K562 (cell line): ENCODE measurements around the gene BTF3L4. TPM values are rescaled to one million over a fixed set of nuclear protein-coding genes. Genes with fewer than 3 reads are reported as not detected.

Experiments used
- CBX8 ChIP-seq: fragments of 200-600 bp; sonication (generic); IDR thresholded peaks from 2 replicates; pipeline ENCODE4 v1.6.1; 2012; ENCODE audit warnings: borderline replicate concordance, mixed run types, low read depth, mild to moderate bottlenecking, moderate library complexity, mixed read lengths, low read length, control low read depth, inconsistent platforms; ENCODE audit not compliant: poor library complexity, severe bottlenecking; ENCODE audit errors: extremely low read depth
- COPS2 ChIP-seq: fragments of 450-650 bp; conservative IDR thresholded peaks from 2 replicates; pipeline ENCODE4 v1.6.1; 2016; ENCODE audit warnings: mild to moderate bottlenecking, moderate library complexity
- ELF4 ChIP-seq: fragments of 450-650 bp; formaldehyde crosslinking; IDR thresholded peaks from 2 replicates; pipeline ENCODE4 v1.4.0; 2022; ENCODE audit warnings: missing genetic modification characterization
- JUND ChIP-seq, 2 experiments: IDR thresholded peaks; 2 replicates in 1 of 2; 3 replicates in 1 of 2; pipeline ENCODE4 v1.6.1; 2011; ENCODE audit warnings: borderline replicate concordance in 2 of 2, low read depth in 2 of 2, low read length in 2 of 2, improper control_type of control experiment in 1 of 2, missing biosample characterization in 1 of 2, missing genetic modification characterization in 1 of 2, missing genetic modification reagents in 1 of 2
- MEF2A ChIP-seq: IDR thresholded peaks from 2 replicates; pipeline ENCODE4 v1.6.1; 2011; ENCODE audit warnings: low read depth, mild to moderate bottlenecking, low read length, moderate library complexity; ENCODE audit not compliant: control insufficient read depth
- MTA3 ChIP-seq: fragments of 450-650 bp; formaldehyde crosslinking; IDR thresholded peaks from 2 replicates; pipeline ENCODE4 v1.6.1; 2017; ENCODE audit warnings: mild to moderate bottlenecking, borderline replicate concordance
- NCOA1 ChIP-seq: fragments of 450-650 bp; IDR thresholded peaks from 2 replicates; pipeline ENCODE4 v1.6.1; 2016; ENCODE audit warnings: low read depth
- NELFE ChIP-seq: IDR thresholded peaks from 2 replicates; pipeline ENCODE4 v1.6.1; 2011; ENCODE audit warnings: mild to moderate bottlenecking; ENCODE audit not compliant: insufficient read depth, insufficient read length
- NFYB ChIP-seq: IDR thresholded peaks from 2 replicates; pipeline ENCODE4 v1.6.1; 2011; ENCODE audit warnings: mild to moderate bottlenecking, moderate library complexity; ENCODE audit not compliant: insufficient read length; ENCODE audit errors: extremely low read depth
- RCOR1 ChIP-seq, 2 experiments: IDR thresholded peaks; 2 replicates each; pipeline ENCODE4 v1.6.1; 2012; ENCODE audit warnings: low read depth in 2 of 2, low read length in 2 of 2, borderline replicate concordance in 1 of 2, improper control_type of control experiment in 1 of 2
- STAT6 ChIP-seq: sonication (generic); formaldehyde crosslinking; IDR thresholded peaks from 2 replicates; pipeline ENCODE4 v1.8.1; 2023; ENCODE audit warnings: mild to moderate bottlenecking, missing genetic modification reagents
- ZBTB5 ChIP-seq: fragments of 450-650 bp; IDR thresholded peaks from 2 replicates; pipeline ENCODE4 v1.6.1; 2017; ENCODE audit warnings: antibody characterized with exemption
- ZNF354B ChIP-seq: fragments of 250-450 bp; sonication (Bioruptor Pico); IDR thresholded peaks from 2 replicates; pipeline ENCODE4 v1.4.0; 2020
- ZNF584 ChIP-seq: fragments of 200-800 bp; sonication (Bioruptor generic); IDR thresholded peaks from 2 replicates; pipeline ENCODE4 v1.6.1; 2016; ENCODE audit warnings: low read depth, mild to moderate bottlenecking, missing genetic modification characterization, missing compliant biosample characterization
- ZNF740 ChIP-seq, 3 experiments: fragments of 200-800 bp in 1 of 3; sonication (Bioruptor generic) in 1 of 3; sonication (generic) in 1 of 3; formaldehyde crosslinking in 1 of 3; IDR thresholded peaks; 2 replicates each; pipeline versions ENCODE4 v1.6.1 to v1.8.0; 2016 to 2022; ENCODE audit warnings: mild to moderate bottlenecking in 2 of 3, missing compliant biosample characterization in 2 of 3, missing genetic modification characterization in 2 of 3, missing genetic modification reagents in 1 of 3
- polyA plus RNA-seq, 8 experiments: library from polyadenylated mRNA; depleted of rRNA in 4 of 8; stranded (reverse) in 5 of 8; unstranded in 3 of 8; fragments of >200 nt; fragmentation: Nextera tagmentation in 2 of 8; fragmentation: Illumina TruSeq in 1 of 8; extraction: Ambion mirVana in 2 of 8; extraction: Trizol in 1 of 8; gene quantifications; 2 replicates each; pipeline versions ENCODE4 v1.2.1 to v1.2.3, GENCODE V29; 2011 to 2014; ENCODE audit warnings: inconsistent platforms in 1 of 8, missing spikeins in 1 of 8
- total RNA-seq, 7 experiments: library from RNA; depleted of rRNA in 6 of 7; stranded (reverse); fragments of >200 nt in 6 of 7; fragmentation: Illumina TruSeq in 2 of 7; extraction: Trizol in 2 of 7; gene quantifications; 2 replicates each; pipeline versions ENCODE4 v1.2.1 to v1.2.3, GENCODE V29; 2011 to 2021; ENCODE audit warnings: low replicate concordance in 1 of 7

Gene BTF3L4
- total and polyA plus RNA-seq, 9 of the 15 experiments (the other 6 are each of a cell fraction or from before 2014, with no cell fraction given): 40.1 to 106 (median 88.8) TPM

GRCh38 chr1:52045236-52045635 lies 10.9 kb upstream of the BTF3L4 start (continued):
- TF ChIP-seq ELF4 (CRISPR knock-in tag) (no peak), ZBTB5 (no peak), STAT6 (CRISPR knock-in tag) (no peak), ZNF354B (CRISPR knock-in tag) (no peak), MEF2A (no peak), CBX8 (no peak), ZNF740 (CRISPR knock-in tag; IDR thresholded peaks at IDR 0.05) (no peak), ZNF740 (tag; IDR thresholded peaks at IDR 0.05) (no peak), RCOR1 (IDR thresholded peaks at IDR 0.05; ENCODE audit: borderline replicate concordance in 1 of 2, low read depth in 2 of 2, low read length in 2 of 2) (0 out of 4 replicates have a peak, but pooled peaks of 1 of the 2 experiments have one; percentile 14), JUND (IDR thresholded peaks at IDR 0.05; ENCODE audit: borderline replicate concordance, low read depth, low read length) (peak; percentile 84), JUND (tag; IDR thresholded peaks at IDR 0.05; ENCODE audit: borderline replicate concordance, low read depth, low read length) (peak; percentile 77; the same call in 2 of the 3 replicates), COPS2 (no peak), ZNF584 (CRISPR knock-in tag) (no peak), NFYB (no peak), NCOA1 (0 out of 2 replicates have a peak, but pooled peaks have one; percentile 19), MTA3 (no peak), NELFE (no peak)
